IMR-90 (cell line): ENCODE data around the gene OPRM1.

Experiments used
- CTCF ChIP-seq: conservative IDR thresholded peaks from 2 replicates; pipeline ENCODE4 v1.5.1; 2012; ENCODE audit warnings: mild to moderate bottlenecking, low read depth, low read length, improper control_type of control experiment
- MAFK ChIP-seq: IDR thresholded peaks from 2 replicates; pipeline ENCODE4 v1.6.1; 2012; ENCODE audit warnings: low read depth, low read length, improper control_type of control experiment

- TF ChIP-seq CTCF (no peak), MAFK (no peak)
Measured at GRCh38 chr6:154292855-154293519, 253.9 kb downstream of the OPRM1 start.
